Neural cell (in vitro differentiated cells): ENCODE data around the gene TGFBR2. TPM values are rescaled to one million over a fixed set of nuclear protein-coding genes. Genes with fewer than 3 reads are reported as not detected.

Source experiments
- H2AFZ ChIP-seq: fragments of 200-600, 300-800 bp; sonication (generic), shearing (Covaris generic); 2 replicates; pipeline ENCODE4 v1.6.0; 2014; ENCODE audit warnings: low read depth, mild to moderate bottlenecking, antibody characterized with exemption, low read length, moderate library complexity
- H3F3A ChIP-seq: fragments of 200-600 bp; shearing (Covaris generic); 2 replicates; pipeline ENCODE4 v1.6.1; 2016; ENCODE audit warnings: mild to moderate bottlenecking, moderate library complexity, mixed read lengths, antibody characterized with exemption, low read length; ENCODE audit not compliant: insufficient read depth, poor library complexity, severe bottlenecking
- H3K27ac ChIP-seq: fragments of 200-600, 300-800 bp; sonication (generic), shearing (Covaris generic); 2 replicates; pipeline ENCODE4 v1.5.1; 2014; ENCODE audit warnings: mild to moderate bottlenecking, low read length, moderate library complexity
- H3K27me3 ChIP-seq: fragments of 300-800, 200-600 bp; sonication (generic), shearing (Covaris generic); 2 replicates; pipeline ENCODE4 v1.6.0; 2014; ENCODE audit warnings: mild to moderate bottlenecking, low read depth, low read length, moderate library complexity; ENCODE audit not compliant: insufficient read depth
- H3K36me3 ChIP-seq: fragments of 300-800, 200-600 bp; sonication (generic), shearing (Covaris generic); 2 replicates; pipeline ENCODE4 v1.5.1; 2014; ENCODE audit warnings: mild to moderate bottlenecking, antibody characterized with exemption, low read length, moderate library complexity; ENCODE audit not compliant: insufficient read depth
- H3K4me2 ChIP-seq: fragments of 300-800, 200-600 bp; sonication (generic), shearing (Covaris generic); 2 replicates; pipeline ENCODE4 v1.6.0; 2014; ENCODE audit warnings: mild to moderate bottlenecking, low read length
- H3K4me3 ChIP-seq: fragments of 300-800, 200-600 bp; sonication (generic), shearing (Covaris generic); 2 replicates; pipeline ENCODE4 v1.5.1; 2014; ENCODE audit warnings: mild to moderate bottlenecking, low read length, moderate library complexity
- H3K79me2 ChIP-seq: fragments of 200-600 bp; shearing (Covaris generic); replicated peaks from 2 replicates; pipeline ENCODE4 v1.6.0; 2014; ENCODE audit warnings: mild to moderate bottlenecking, low read length, moderate library complexity; ENCODE audit not compliant: insufficient read depth
- H3K9ac ChIP-seq: fragments of 300-800, 200-600 bp; sonication (generic), shearing (Covaris generic); 2 replicates; pipeline ENCODE4 v1.6.1; 2016; ENCODE audit warnings: mild to moderate bottlenecking, low read length, mixed read lengths
- H3K9me2 ChIP-seq: fragments of 200-600 bp; shearing (Covaris generic); 2 replicates; pipeline ENCODE4 v1.6.1; 2016; ENCODE audit warnings: mild to moderate bottlenecking, low read length, mixed read lengths; ENCODE audit not compliant: insufficient read depth
- H3K9me3 ChIP-seq: fragments of 200-600, 300-800 bp; sonication (generic), shearing (Covaris generic); 2 replicates; pipeline ENCODE4 v1.6.1; 2016; ENCODE audit warnings: mild to moderate bottlenecking, mixed run types, low read length, moderate library complexity, mixed read lengths
- H4K20me1 ChIP-seq: fragments of 200-600 bp; shearing (Covaris generic); 2 replicates; pipeline ENCODE4 v1.6.1; 2016; ENCODE audit warnings: mild to moderate bottlenecking, mixed run types; ENCODE audit not compliant: insufficient read depth
- CTCF ChIP-seq: fragments of 450-650 bp; IDR thresholded peaks from 2 replicates; pipeline ENCODE4 v1.5.1; 2014; ENCODE audit warnings: antibody characterized with exemption, mild to moderate bottlenecking, moderate library complexity; ENCODE audit not compliant: poor library complexity, severe bottlenecking
- EP300 ChIP-seq: fragments of 450-650 bp; conservative IDR thresholded peaks from 2 replicates; pipeline ENCODE4 v1.6.1; 2014; ENCODE audit warnings: antibody characterized with exemption, mild to moderate bottlenecking, moderate library complexity; ENCODE audit not compliant: poor library complexity, severe bottlenecking
- EZH2 ChIP-seq: fragments of 200-600, 300-800 bp; shearing (Covaris generic), sonication (generic); IDR thresholded peaks from 2 replicates; pipeline ENCODE4 v1.6.1; 2014; ENCODE audit warnings: antibody characterized with exemption, low read length, borderline replicate concordance, mild to moderate bottlenecking; ENCODE audit not compliant: insufficient read depth, poor library complexity, severe bottlenecking
- MXI1 ChIP-seq: fragments of 450-650 bp; conservative IDR thresholded peaks from 2 replicates; pipeline ENCODE4 v1.6.1; 2014; ENCODE audit warnings: antibody characterized with exemption, mild to moderate bottlenecking; ENCODE audit not compliant: poor library complexity, severe bottlenecking
- POLR2AphosphoS5 ChIP-seq: IDR thresholded peaks from 2 replicates; pipeline ENCODE4 v1.6.1; 2012
- RAD21 ChIP-seq: fragments of 450-650 bp; conservative IDR thresholded peaks from 2 replicates; pipeline ENCODE4 v1.6.1; 2014; ENCODE audit warnings: antibody characterized with exemption, mild to moderate bottlenecking, moderate library complexity
- REST ChIP-seq: IDR thresholded peaks from 2 replicates; pipeline ENCODE4 v1.6.1; 2012; ENCODE audit warnings: borderline replicate concordance
- SMC3 ChIP-seq: fragments of 450-650 bp; conservative IDR thresholded peaks from 2 replicates; pipeline ENCODE4 v1.6.1; 2014; ENCODE audit warnings: antibody characterized with exemption, mild to moderate bottlenecking, moderate library complexity; ENCODE audit not compliant: poor library complexity
- TAF1 ChIP-seq: IDR thresholded peaks from 2 replicates; pipeline ENCODE4 v1.6.1; 2012; ENCODE audit warnings: low read depth
- polyA plus RNA-seq: library from polyadenylated mRNA; depleted of rRNA; stranded (reverse); fragments of >200 nt; gene quantifications from 2 replicates; pipeline ENCODE4 v1.2.3, GENCODE V29; 2014

TGFBR2 gene
- polyA plus RNA-seq, 1 donor from 2014 or later = not detected

GRCh38 chr3:30602946-30603345, 3.5 kb upstream of the TGFBR2 start:
- no peaks in the 10 kb centered on the region for H3K36me3 ChIP-seq
- no peaks in the 10 kb centered on the region for H3K9me2 ChIP-seq
- H3K4me3 ChIP-seq = no peak overlapping the region
- H3K79me2 ChIP-seq = no peaks in the 10 kb centered on the region
- no peak overlapping the region for H3K4me2 ChIP-seq
- no peaks in the 10 kb centered on the region for H4K20me1 ChIP-seq
- no peak overlapping the region for H3K27ac ChIP-seq
- H3K9me3 ChIP-seq = no peaks in the 10 kb centered on the region
- H3K27me3 ChIP-seq = peaks cover 31% of the 10 kb centered on the region
- H2AFZ ChIP-seq = no peak overlapping the region
- no peaks in the 10 kb centered on the region for H3F3A ChIP-seq
- TF ChIP-seq TAF1 (no peak), MXI1 (no peak), EP300 (no peak), SMC3 (no peak), POLR2AphosphoS5 (no peak), RAD21 (no peak), EZH2 (no peak), REST (no peak), CTCF (no peak)
- no peak overlapping the region for H3K9ac ChIP-seq

GRCh38 chr3:30604093-30604492, 2.3 kb upstream of the TGFBR2 start:
- Histone ChIP-seq H2AFZ (no peak overlapping the region), H3K27me3 (peaks cover 36% of the 10 kb centered on the region), H3K9me2 (no peaks in the 10 kb centered on the region), H4K20me1 (no peaks in the 10 kb centered on the region), H3K4me3 (no peak overlapping the region), H3F3A (no peaks in the 10 kb centered on the region), H3K9ac (no peak overlapping the region), H3K9me3 (no peaks in the 10 kb centered on the region), H3K79me2 (no peaks in the 10 kb centered on the region), H3K4me2 (no peak overlapping the region), H3K36me3 (no peaks in the 10 kb centered on the region), H3K27ac (no peak overlapping the region)
- TF ChIP-seq CTCF (no peak), RAD21 (no peak), MXI1 (no peak), REST (no peak), EZH2 (no peak), EP300 (no peak), POLR2AphosphoS5 (no peak), TAF1 (no peak), SMC3 (no peak)
